T-helper 22 cell (primary cell): Measurements from ENCODE around the gene LTBP1.
A peak's percentile ranks its signal among the peaks of the same experiment; 100 is the strongest.

Source experiments
- DNase-seq: peaks from one replicate; pipeline ENCODE4 v3.0.0-alpha.2; 2020; ENCODE audit warnings: low read depth

LTBP1 gene

DNA sequence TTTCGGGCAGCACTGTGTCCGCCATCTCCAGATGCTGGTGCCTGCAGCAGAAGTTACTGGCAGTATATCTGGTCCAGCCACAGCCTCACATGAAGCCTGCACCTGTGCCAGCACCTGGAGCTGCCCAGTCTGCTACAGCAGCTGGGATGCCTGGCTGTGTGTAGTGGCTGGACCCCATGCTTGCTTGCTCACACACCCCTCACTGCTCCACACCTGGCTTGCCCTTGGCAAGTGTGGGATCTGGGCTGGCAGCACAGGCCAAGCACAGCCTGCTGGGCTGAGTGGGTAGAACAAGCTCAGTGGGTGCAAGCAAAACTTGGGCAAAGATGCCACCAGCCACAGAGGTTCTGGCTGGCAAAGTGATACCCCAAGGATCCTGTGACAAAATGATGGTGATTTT, 320.3 kb downstream of the LTBP1 start:
- no peak for DNase-seq

DNA sequence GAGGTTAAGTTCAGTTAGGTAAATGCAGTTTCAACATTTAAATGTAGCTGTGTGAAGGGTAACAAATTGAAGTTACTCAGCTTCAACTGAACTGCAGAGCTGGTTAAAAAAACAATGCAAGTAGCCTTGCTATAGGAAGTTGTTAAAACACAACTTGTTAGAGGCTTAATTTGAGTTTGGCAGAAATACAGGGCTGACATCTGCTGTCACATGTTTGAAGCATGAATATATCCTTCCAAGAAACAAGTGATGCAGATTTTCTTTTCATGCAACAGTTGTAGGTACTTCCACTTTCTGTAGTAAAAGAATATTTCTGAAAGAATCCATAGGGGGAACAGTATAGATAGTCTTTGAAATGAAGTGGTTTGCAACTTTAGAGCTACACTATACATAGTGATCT, 321.0 kb downstream of the LTBP1 start:
- DNase-seq = no peak

DNA sequence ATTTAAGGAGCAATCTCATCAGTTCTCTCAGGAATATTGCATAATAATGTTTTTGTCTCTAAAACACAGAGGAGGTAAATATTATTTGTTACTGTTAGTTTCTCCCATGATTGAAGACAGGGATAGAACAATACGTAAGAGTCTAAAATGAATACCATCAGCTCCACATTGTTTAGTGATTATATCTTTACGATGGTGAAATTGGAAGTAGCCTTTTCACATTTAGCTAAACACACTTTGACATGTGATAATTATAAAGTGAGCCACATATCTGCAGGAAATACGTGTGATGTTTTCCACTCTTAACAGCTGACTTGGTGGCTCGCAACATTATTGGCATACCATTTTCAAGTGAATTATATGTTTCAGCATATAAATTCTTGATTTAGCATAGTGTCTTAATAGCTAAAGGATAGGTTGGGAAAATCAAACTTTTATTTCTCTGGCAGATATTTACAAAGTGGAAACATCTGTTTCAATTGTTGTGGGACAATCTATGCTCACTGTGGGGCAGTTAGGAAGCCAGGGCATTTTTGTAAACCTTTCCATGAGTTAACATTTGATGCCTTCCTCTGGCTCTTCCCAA, 321.6 kb downstream of the LTBP1 start:
- DNase-seq = no peak

DNA sequence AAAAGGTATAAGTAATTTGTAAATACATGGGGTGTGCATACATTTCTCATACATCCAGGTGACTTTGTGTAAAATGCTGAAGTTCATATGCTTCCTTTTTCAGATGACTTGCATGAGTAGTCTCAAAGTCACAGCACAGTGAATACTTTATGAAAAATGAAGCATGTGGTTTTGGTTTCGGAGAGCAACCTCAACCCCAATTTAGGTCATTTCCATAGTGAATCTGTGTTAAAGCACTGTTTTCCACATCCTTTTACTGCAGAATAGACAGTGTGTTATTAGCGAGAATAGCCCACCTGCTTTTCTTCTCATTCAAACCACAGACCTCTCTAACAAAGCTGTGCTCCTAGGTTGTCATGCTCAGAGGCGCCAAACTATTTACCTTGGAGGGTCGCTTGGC, 325.2 kb downstream of the LTBP1 start:
- no peak for DNase-seq

DNA sequence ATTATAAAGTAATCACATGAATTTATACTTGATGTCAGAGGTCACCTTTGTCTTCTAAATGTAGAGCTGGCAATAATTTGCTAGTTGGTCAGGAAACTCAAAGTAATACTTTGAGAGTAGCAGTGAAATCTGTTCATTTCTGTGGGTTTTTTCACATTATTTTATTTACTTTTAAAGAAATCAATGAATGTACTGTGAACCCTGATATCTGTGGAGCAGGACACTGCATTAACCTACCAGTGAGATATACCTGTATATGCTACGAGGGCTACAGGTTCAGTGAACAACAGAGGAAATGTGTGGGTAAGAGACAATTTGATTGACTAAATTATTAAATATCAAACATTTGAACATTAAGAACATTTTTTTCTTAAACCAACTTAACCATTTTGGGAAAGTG, 326.7 kb downstream of the LTBP1 start:
- no peak for DNase-seq

DNA sequence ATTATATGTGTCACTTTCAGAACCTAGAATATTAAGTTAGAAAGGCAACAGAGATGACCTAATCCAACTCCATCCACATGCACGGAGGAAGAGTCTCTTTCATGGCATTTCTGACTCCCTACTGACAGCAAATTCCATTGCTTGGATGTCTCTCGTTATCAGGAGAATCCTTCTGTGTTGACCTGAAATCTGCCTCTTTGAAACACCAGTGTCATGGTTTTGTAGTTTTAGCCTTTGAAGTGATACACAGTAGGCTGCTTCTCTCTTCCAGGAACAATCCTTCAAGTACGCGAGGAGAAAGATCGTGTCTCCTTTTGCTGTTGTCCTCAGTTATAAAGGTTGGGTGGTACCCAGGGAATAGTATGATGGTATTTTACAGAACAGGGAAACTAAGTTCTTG, 327.8 kb downstream of the LTBP1 start:
- no peak for DNase-seq

DNA sequence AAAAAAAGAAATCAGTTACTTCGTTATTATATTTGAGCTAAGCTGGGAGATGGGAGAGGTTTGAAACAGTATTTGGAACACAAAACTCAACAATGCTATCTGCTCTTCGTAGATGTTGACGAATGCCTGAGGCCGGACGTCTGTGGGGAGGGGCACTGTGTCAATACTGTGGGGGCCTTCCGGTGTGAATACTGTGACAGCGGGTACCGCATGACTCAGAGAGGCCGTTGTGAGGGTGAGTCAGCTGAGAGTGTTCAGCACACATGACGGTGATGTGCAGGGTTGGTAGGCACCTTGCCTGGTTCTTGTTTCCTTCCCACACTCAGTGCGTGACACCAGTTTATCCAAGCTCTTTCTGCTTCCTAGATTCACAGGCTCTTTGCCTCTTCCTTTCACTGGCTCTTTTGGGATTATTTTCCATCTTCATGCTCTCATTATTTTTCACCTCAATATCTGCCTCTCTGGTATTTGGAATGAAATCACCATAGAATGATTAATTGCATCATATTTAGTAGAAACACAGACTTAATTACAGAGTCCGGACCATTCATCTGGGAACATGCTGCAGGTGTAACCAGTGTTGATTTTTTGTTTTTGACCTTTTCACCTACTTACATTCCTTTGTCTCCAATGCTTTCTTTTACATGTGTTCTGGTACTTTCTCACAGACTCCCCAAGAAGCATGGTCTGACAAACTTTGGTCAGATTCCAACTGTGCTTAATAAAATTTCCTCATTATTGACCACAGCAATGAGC, 329.1 kb downstream of the LTBP1 start:
- peak; percentile 38 for DNase-seq

DNA sequence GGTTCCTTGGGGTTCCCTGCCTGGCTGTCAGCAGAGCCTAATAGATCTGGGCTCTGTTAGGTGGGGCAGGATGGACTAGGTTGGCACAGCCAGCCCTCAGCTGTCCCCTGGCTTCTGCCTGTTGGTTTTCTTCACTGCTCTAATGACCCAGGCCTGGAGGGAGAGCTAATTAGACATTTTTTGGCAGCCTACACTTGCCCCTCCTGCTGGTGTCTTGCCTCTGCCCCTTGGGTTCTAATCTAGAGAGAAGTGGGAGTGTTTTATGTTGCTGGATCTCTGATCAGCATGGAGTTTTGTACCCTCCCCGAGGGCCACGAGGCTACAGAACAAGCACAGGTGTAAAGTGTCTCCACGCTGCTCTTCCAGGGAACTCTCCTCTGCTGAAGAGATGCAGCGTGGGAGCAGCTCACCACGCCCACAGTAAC, 330.3 kb downstream of the LTBP1 start:
- DNase-seq = no peak

DNA sequence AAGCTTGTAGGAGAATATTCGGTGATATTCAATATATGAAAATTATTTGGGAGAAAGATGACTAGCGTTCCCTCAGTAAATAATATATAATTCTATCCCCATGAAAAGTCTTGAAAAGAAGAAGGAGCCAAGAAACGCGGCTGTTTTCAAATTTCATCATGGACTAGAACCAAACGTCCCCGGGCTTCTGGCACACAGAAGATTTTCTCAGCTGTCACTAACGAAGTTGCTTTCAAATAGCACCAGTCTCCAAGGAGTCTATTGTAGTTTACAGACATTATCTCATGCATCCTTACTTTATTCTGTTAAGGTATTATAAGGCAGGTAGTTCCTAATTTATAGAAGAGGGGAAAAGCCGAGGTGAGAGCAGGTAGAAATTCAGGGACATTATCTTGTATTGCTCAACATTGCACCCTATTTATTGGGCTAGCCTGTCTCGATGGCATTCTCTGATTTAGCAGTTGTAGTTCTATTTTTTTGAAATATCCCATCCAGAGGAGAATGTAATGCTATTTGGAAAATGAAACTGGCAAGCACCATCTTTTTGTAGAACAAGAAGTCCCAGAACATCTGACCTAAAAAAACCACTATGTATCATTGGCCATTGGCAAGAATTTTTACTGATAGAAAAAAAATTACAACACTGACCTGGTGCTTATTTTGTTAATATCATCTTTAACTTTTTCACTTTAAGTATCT, 331.6 kb downstream of the LTBP1 start:
- no peak for DNase-seq

DNA sequence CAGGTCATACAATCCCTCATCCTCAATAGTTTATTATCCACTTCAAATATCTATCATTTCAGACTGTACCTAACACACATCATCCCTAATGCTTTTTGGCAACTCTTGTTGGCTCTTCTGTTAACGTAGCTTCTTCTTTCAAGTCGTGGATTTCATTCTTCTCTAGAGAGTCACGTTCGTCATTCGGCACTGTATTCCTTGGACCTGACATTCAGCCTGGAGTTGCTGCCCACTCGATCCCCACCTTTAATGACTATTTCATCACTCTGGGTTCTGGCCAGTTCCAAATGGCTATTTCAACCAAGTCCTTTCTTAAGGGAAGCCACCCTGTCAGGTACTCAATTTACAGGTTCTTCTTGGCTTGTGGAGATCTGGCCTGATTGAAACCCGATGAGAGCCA, 337.5 kb downstream of the LTBP1 start:
- DNase-seq = no peak

DNA sequence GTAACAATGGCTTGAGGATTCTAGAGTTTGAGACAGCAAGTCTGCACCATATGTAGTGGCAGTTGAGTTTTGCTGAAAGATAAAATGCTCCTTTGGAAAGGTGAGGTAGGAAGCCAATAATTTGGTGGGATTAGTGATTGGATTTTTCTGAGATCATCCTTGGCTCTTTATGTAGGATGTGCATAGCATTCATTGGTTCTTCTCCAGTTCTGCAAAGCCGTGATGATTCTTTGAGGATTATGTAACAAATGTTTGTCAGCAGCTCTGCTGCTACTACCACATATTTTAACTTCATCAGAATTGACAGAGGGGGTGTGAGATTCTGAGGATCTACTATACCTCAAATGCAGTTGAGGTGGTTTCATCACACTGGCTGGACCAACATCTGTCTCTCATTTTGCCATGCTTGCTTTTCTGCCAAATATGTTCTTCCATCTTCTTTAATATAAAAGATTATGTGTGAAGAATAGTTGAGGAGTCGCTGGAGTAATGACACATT, 340.8 kb downstream of the LTBP1 start:
- DNase-seq = no peak

DNA sequence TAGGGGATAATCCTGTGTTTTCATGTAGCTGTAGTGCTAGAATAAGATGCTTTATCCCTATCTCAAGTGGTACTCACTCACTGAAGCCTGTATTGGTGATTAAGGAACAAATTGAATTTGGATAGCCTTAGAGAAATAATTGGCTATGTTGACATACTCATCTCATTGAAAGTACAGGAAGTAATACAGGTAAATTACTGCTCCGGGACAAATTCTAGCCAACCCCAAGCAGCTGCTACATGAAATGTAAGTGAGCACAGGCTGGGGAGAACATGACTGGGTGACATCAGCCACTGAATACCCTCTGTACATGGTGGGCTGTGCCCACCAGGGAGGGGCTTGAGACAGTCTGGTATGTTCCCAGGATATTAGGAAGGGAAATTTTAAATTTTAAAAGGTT, 341.3 kb downstream of the LTBP1 start:
- no peak for DNase-seq

DNA sequence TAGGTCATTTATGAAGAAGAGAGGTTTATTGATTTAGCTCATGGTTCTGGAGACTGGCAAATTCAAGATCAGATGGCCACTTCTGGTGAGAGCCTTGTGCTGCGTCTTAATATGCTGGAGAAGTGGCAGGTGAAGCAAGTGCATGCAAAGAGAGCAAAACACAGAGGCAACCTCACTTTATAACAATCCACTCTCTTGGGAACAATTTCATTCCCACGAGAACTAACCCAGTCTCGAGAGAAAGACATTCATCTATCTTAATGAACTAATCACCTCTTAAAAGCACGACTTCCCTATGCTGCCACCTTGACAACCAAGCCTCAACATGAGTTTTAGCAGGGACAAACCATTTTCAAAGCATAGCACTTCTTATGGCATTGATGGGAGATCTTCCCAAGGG, 343.2 kb downstream of the LTBP1 start:
- DNase-seq = no peak

DNA sequence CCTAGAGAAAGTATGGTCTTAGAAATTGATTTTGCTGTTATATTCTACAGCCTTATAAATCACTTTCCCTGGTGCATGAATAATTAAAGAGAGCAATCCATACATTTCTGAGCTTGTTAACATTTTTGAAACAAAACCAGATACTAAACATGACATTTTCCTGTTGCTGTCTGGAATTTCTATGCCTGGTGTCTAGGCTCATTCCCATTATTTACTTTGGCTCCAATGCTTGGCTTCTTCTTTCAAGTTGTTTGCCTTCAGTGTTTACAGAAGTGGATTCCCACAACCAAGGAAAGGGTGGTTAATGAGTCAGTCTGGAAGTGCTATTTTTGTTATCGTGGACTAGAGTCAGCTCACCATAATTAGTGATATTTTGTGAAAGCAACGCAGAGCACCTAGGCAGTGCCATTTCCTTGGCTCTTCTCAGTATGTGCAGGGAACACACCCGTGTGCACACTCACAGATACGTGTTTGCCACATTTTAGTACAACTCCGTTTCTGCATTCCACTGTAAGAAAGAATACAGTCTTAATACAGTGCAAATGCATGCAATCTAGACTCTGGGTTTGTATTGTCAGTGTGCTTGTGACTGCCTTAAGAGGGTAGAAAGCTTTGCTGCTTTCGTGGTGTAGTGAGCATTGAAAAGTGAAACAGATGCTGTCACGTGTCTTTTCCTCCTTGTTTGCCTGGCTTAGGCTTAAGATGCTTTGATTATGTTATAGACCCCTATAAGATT, 344.7 kb downstream of the LTBP1 start:
- DNase-seq = no peak

DNA sequence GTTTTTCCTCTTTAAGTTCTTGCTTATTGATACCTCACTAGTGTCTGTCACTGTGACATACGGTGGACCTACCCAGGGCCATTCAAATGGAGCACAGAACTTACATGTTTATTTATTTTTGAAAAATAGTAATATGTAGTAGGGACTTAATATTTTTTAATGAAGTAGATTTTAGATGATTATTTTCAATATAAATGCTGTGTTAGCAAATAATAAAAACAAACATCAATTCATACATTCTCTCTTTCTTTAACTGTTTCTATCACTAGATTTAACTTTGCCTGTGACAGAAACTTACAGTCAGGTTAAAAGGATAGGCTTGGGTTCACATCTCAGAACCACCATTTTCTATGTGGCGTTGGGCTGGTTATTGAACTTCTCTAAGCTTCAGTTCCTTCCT, 345.3 kb downstream of the LTBP1 start:
- no peak for DNase-seq

DNA sequence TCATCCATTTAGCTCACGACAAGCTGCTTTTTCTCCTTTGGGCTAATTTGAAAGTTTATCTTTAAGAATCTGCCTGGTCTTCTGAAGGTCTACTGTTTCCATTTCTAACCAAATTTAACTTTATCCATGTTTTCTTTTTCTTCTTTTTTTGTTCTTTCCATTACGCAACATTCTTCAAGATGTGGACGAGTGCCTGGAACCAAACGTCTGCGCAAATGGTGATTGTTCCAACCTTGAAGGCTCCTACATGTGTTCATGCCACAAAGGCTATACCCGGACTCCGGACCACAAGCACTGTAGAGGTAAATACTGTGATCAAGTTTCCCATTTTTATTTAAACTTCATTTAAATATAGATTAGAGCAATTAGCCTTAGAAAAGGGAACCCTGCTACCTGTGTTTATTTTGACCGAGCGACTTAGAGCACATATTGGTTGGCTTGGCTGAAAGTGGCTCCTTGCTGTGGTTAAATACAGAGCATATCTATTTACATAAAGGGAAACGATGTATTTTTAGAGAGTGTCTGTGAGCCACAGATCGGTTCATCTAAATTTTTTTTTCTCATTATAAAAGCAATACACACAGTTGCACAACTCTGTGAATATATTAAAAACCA, 346.3 kb downstream of the LTBP1 start:
- no peak for DNase-seq

DNA sequence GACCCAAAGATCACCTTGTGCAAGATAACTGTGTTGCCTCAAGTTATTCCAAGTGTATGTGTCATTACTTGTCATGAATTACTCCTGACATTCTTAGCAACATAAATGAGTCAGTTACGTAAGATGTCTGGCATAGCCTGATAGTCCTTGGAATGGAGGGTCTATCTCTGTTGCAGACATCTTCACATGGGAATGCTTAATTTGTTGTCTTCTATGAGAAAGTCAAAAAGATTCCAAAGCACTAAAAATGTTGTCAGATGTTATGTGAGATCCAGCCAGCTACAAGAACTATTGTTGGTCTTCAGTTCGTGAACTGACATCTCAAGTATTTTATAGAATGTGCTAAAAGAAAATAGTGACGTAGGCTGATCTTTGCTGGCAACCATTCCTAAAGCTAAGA, 351.5 kb downstream of the LTBP1 start:
- no peak for DNase-seq

DNA sequence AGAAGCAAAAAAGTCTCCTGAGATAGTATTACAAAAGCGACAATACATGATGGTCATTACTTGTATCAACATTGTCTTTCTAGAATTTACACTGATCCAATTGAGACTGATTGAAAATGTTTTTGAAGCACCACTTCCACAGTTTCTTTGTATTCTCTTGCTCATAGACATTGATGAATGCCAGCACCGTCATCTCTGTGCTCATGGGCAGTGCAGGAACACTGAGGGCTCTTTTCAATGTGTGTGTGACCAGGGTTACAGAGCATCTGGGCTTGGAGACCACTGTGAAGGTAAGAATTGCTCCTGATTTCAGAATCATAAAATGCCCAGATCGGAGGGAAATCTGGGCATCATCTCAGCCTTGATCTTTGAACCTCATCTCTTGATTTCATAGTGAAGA, 354.6 kb downstream of the LTBP1 start:
- DNase-seq = no peak

DNA sequence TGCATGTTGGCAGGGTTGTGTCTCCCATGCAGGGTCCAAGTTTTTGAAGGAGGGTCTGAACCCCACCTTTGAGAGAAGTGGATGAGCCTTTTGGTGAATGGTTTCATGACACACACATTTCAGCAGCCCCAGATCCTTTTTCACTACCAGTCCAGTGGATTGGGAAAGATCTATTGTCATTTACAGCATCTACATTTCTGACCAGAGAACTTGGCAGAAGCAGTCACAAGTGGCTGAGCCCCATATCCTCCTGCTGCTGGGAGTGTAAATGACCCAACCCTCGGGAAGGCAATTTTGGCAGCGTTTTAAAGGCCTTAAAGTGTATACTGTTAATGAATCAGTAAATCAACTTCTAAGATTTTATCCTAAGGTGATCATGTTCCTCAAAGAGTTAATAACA, 355.6 kb downstream of the LTBP1 start:
- DNase-seq = no peak

DNA sequence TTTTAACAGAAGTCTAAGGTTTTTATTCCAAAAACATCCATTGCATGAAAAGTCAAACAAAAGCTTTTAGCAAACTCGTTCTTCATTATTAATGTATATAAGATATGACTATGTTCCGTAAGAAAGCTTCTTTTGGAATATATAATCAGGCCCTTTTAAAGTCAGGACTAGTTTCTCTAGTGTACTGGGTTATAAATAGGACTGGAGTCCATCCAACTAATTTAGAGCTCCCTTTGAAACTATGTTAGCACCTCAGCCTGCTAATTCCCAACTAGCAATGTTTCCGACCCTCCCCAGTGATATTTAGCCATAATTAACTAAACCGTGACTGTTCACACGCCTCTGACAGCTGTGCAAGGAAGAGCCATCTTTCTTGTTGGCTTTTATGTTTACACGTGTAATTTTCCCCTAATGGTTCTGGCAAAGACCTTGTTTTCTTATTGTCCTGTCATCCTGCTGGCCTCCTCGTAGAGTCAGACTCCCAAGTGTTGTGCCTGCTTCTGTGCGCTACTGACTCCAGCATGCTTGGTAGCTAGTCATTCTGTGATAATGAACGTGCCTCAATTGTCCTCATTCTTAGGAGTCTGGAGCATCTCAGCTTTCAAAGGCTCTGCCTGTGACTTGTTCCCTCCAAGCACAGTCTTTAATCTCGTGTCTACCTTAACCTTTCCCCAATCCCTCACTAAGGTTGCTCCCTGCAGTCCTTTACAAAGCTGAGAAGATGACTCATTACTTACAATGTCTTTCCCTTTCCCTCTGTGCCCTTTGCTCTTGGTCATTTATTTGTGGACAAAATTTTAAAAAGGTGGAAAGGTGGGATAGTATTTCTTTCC, 357.5 kb downstream of the LTBP1 start:
- no peak for DNase-seq

DNA sequence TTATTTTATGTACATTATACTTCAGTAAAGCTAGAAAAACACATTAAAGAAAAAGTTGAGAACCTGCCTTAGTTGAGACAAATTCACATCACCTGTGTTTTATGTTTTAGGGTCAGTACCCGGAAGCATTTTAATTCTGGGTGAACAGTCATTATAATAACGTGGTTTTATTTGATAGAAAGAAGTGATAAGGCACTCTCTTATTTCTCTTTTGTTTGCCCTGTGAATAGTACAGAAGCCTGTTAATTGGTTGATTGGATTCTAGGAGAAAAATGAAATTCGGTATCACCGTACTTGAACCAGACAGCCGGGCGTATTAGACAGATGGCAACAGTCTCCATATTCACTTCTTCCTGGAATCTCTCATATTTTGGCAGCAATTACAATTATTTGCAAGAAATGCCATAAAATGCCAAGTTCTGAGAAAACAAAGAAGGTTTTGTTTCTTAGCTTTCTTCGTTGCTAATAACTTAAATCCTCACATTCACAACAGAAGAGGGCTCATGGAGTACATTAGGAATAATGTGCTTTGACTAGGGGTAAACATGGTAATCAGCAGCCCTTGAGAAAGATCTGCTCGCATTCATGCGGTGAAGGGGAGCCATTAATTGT, 361.0 kb downstream of the LTBP1 start:
- DNase-seq = no peak
